Thyroid gland (tissue), 4 donors: ENCODE data around the gene NECAB3.

ENCODE experiments used
- CTCF ChIP-seq, 6 experiments: fragments of 200-600 bp in 3 of 6; fragments of 450-650 bp in 3 of 6; sonication (generic) in 3 of 6; IDR thresholded peaks; one replicate each; pipeline ENCODE4 v1.5.1; 2016 to 2019; ENCODE audit warnings: antibody characterized with exemption in 6 of 6, mild to moderate bottlenecking in 2 of 6, inconsistent platforms in 1 of 6, moderate library complexity in 1 of 6
- POLR2A ChIP-seq, 2 donors: fragments of 450-650 bp; IDR thresholded peaks; one replicate each; pipeline ENCODE4 v1.6.1; 2017; ENCODE audit warnings: antibody characterized with exemption in 2 of 2, mild to moderate bottlenecking in 2 of 2, moderate library complexity in 1 of 2

GRCh38 chr20:33689973-33690372 lies 15.7 kb upstream of the NECAB3 start:
- TF ChIP-seq CTCF (IDR thresholded peaks at IDR 0.05) (no peak), POLR2A (IDR thresholded peaks at IDR 0.05) (no peak)
